Hypothalamus (tissue), 51 donors: ENCODE measurements around the gene C4orf36.

ENCODE experiments used
- DNase-seq, 51 donors: peaks; one replicate each; lab custom pipeline; 2025; lab: John Stamatoyannopoulos, UW

C4orf36 gene

DNA sequence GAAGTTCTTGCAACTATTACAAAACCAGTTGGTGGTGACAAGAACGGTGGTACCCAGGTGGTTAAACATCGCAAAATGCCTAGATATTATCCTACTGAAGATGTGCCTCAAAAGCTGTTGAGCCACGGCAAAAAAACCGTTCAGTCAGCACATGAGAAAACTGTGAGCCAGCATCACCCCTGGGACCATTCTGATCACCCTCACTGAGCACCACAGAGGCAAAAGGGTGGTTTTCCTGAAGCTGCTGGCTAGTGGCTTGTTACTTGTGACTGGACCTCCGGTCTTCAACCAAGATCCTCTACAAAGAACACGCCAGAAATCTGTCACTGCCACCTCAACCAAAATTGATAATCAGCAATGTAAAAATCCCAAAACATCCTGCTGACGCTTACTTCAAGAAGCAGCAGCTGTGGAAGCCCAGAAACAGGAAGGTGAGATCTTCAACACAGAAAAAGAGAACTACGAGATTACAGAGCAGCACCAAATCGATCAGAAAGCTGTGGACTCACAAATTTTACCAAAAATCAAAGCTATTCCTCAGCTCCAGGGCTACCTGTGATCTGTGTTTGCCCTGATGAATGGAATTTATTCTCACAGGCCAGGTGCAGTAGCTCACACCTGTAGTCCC lies 21.7 kb downstream of the C4orf36 start:
- DNase-seq: no peak

DNA sequence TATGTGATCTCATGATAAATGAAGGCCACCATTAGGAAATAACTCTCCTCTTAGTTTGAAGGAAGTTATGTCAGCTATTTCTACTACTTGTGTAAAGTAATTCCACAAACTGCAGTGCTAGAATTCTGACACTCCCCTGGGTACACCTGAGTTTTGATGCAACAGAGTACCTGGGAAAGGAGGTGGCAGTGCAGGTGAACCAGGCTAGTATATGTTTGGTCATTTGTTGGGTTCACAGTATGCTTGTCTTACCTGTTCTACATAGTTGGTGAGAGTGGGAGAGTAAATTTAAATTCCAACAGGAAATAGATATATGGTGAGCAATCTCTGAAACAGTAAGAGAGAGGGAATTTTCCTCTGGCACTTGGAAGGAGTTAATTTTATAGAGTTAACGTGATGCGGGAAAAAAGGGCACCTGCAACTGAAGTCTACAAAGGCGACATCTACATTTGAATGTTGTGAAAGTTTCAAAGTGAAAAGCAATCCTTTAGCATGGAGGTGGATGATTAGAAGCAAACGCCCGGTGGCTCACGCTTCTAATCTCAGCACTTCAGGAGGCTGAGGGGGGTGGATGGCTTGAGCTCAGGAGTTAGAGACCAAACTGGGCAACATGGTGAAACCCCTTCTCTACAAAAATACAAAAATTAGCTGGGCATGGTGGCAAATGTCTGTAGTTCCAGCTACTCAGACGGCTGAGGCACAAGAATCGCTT lies 34.7 kb downstream of the C4orf36 start:
- DNase-seq: no peak

DNA sequence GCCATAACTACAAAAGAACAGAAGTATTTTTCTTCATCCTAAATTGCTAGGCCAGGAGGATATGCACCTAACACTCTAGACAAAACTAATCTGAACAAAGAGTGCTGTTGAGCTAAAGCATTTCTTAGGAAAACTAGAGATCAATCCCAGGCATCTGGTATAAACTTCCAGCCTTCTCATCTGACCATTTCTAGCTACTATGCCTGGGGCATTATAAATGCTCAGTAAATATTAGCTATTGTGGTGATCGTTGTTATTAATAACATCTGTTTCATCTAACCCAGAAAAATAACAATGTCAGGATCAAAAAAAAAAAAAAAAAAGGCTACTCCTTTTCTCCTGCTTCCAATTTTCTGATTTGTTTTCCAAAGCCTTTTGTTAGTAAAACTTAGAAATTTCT lies 35.3 kb downstream of the C4orf36 start:
- DNase-seq: no peak

DNA sequence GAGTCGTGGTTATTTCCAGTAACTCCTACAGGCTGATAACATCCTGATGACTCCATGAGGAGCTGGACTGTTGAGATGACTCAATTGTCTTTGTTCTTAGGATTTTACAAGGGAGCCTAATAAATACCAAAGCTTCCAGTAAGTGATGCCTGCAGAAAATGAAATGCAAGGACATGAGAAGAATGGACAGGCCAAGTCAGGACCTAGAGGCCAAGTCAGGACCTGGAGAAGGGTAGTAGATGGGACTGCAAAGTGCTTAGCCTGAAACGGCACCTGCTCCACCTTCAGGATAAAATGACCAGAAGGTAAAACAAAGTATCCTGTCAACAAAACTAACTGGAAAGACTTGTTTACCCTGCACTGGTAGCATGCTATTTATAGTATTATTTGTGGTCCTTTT lies 36.6 kb downstream of the C4orf36 start:
- no peak for DNase-seq

DNA sequence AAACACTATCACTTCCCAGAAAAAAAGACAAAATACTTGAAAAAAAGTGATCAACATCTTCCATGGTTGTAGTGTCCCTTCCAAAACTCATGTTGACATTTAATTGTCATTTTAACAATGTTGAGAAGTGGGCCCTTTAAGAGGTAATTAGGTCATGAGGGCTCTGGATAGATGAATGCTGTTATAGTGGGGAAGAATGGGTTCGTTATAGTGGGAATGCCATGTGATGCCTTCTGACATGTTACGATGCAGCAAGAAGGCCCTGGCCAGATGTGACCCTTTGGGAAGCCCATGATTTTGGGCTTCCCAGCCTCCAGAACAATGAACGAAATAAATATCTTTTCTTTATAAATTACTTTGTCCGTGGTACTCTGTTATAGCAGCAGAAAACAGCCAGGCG lies 39.0 kb downstream of the C4orf36 start:
- DNase-seq: no peak

DNA sequence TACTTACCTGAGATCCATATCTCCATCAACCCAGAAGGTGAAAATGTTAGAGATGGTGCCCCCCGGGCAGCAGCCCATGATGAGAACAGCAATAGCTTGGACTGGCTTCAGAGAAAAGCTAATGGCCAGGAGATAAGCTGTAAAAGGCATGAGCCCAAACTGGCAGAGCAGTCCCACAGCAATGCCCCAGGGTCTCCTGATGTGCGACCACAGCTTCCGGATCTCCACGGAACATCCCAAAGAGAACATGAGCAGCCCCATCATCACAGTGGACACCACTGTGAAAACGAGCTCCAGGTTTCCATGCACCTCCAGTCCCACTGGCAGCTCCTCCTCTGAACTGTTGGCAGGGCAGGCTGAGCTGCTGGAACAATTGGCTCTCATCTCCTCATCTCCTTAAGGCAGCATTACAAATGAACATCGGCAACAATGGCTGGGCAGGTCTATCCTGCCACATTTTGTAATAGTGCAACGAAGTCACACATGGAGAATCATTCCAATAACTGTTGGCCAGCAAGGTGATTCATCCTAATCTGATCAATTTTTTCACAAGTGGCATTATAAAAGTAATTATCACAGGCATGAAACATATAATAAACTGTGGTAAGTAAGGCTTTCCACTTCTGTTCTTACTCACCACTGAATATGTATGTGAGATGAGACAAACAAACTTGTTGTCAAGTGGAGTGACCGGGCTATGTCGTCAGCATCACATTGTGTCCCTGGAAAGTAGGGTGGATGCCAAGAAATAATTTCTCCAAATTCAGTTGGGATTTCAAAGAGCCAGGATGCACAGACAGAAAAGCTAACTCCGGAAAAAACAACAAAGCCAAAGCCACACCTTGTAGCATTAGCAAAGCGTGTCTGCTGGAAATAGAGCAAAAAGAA lies 43.2 kb downstream of the C4orf36 start, which contains the start of gene SLC10A6:
TSS of gene SLC10A6 (minus strand) at position 653 of the 888 bp plus-strand sequence. CDS start at position 384, 269 bp downstream.
- peak in 5 of 51 donors; percentile 0 to 20 (median 2) for DNase-seq

DNA sequence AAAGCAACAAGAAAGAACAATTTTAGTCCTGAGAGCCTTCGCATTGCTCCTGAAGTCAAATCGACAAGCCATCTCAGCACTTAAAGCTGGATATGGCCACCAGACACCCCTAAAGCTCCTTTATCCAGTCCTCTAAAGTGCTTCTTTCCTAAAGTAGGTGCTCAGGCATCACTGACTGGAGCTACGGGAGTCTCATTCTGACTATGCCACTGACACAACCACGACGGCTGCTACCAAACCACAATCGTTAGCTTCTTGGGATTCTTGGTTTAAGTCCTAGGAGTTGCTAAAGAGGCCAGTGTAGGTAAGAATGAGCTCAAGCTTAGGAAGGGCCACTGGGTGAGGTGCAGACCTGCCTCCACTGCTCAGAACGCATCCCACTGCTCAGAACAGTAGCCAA lies 44.1 kb downstream of the C4orf36 start:
- DNase-seq: no peak

DNA sequence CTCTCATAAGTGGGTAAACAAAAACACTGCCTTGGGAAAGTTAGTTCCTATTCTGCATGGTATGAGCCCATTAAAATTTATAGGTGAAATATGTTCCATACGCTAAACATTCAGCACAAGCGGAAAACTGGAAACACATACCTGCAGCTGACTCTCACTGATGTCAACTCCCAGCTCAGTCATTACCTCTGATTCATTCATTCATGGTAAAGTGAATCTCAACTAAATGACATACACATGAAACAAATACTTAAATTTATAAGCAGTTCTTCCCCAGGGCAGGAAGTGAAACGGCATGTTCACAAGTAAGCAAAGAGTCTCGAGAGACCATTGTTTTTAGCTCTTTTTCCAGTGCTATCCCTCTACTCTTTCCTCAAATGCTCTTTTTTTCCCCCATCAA lies 44.7 kb downstream of the C4orf36 start:
- DNase-seq: no peak

DNA sequence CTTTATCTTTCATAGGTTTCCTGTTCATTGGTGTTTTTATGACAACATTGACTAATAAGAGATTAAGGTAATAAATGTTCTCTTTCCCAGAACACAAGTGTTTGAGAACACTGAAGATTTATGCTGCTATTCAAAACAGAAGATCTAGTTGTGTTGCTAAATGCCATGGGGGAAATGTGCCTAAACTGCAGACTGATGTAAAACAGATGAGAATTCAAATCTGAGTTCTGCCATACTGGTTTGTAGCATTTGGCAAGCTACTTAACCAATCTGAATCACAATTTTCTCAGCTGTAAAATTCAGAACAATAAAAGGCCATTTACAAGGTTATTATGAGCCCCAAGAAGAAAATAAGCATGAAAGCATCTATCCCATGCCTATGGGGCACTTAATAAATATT lies 45.3 kb downstream of the C4orf36 start:
- no peak for DNase-seq

DNA sequence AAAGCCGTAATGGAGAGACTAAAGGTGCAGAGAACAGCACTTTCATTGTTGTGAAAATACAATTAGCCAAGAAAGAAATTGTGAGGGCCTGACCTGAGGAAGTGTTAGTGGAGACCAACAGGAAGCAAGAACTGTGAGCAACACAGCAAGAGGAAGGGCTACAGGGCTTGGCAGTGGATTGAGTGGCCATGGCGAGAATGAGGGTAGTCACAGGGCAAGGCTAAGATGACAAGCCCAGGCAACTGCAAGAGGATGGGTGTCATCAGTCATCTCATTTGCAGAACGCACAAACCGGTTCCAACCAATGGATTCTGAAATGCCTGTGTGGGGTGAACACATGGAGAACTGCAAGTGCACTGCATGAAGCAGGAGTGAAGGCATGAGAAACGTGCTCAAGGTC lies 46.6 kb downstream of the C4orf36 start:
- no peak for DNase-seq

DNA sequence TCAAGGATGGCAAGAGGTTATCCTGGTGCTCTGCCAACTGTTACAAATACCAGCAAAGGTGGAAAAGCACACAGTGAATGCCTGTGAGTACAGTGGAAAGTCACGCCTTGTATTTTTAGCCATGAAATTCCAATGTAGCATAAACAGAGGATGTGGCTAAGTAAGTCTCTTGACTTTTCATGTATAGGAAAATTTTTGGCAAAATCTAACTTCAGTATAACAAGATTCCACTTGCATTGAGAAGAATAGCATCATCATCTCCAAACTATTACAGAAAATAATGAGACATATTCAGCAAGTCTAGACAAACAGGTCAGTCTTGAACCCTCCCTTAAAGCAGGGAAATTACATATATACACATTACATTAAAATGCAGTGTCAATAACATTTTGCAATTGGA lies 50.9 kb downstream of the C4orf36 start:
- DNase-seq: no peak

DNA sequence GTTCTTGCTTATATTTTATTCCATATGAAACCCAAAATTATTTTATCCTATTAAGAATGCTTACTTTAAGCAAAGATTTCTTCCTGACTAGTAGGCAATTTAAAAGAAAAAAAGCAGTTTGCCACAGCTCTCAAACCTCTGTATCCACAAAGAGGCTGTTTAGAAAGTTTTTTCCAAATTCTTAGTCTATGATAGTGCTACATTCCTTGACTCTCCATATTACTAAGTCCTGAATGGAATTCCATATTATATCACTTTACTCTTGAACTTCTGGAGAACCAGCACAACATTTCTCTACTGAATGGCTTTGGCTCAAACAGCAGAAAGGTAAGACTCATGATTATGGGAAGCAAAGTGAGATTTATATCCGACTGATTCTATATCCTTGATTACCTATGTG lies 51.4 kb downstream of the C4orf36 start:
- DNase-seq: no peak

DNA sequence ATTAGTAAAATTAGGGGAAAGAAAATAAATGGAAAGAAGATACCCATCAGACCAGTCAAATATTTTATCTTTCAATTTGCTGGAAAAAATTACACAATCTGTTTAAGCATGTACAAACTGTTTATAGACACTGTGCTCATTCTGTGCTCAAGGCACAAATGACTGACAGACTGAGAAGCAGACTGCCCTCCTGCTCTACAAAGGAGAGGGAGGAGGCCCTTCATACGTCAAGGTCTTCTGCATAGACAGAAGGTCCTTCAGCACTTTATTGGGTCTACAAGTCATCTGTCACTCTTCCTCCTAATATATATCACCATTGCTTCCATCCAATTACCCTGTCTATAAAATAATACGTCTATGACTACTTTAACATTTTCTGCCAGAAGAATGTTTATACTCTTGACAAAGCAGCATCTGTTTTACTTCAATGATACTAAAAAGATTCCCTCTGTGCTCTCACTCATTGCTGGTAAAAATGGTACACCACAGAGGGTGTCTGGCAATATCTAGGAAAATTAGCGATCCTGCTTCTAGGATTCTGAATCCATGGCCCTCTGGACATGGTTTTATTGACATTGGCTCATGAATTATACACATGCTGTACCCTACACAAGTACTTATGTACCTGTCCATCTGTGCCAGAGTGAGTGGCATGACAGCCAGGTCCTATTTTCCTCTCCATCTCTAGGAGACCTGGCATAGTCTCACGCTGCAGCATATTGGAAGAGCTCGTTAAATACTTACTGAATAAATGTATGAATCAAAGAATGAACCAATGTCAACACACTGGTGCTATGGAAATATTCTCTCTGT lies 54.3 kb downstream of the C4orf36 start:
- no peak for DNase-seq

DNA sequence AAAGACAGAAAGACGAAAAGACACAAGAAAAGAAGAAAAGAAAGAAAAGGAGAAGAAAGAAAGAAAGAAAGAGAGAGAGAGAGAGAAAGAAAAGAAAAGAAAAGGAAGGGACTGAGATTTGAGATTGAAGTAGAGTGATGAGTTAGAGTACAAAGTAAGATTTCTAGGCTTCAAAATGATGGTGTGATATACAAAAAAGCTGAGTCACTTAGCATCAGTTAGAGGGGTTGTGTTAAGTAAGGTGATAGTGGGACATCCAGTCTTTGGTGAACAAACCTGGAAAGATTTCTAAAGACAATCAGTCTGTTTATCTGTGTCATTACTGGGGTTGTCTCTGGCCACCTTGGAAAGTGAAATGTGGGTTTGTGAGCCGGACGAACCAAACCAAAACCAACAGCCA lies 56.5 kb downstream of the C4orf36 start:
- no peak for DNase-seq

DNA sequence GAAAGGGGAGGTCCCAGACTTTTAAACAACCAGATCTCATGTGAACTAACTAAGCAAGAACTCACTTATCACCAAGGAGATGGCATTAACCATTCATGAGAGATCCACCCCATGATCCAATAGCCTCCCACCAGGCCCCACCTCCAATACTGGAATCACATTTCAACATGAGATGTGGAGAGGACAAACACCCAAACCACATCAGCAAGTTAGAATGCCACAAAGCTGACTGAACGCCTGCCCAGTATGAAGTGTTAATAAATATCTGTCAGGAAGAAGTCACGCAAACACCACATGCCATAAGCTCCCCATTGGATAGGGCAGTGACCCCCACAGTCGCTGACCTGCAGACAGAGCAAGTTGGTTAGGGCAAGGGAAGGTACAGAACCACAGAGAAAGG lies 57.3 kb downstream of the C4orf36 start:
- DNase-seq: no peak

DNA sequence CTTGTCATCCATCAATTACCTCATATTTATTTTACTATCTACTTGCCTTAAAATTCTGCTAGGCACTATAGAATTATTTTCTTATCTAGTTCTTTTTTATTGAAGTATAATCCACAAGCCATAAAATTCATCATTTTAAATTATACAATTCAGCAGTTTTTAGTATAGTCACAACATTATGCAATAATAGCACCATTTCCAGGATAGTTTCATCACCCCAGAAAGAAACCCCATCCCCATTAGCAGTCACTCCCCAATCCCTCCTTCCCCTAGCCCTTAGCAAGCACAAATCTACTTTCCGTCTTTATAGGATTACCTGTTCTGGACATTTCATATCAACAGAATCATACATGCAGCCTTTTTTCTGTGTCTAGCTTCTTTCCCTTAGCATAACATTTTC lies 58.6 kb downstream of the C4orf36 start:
- DNase-seq: no peak

DNA sequence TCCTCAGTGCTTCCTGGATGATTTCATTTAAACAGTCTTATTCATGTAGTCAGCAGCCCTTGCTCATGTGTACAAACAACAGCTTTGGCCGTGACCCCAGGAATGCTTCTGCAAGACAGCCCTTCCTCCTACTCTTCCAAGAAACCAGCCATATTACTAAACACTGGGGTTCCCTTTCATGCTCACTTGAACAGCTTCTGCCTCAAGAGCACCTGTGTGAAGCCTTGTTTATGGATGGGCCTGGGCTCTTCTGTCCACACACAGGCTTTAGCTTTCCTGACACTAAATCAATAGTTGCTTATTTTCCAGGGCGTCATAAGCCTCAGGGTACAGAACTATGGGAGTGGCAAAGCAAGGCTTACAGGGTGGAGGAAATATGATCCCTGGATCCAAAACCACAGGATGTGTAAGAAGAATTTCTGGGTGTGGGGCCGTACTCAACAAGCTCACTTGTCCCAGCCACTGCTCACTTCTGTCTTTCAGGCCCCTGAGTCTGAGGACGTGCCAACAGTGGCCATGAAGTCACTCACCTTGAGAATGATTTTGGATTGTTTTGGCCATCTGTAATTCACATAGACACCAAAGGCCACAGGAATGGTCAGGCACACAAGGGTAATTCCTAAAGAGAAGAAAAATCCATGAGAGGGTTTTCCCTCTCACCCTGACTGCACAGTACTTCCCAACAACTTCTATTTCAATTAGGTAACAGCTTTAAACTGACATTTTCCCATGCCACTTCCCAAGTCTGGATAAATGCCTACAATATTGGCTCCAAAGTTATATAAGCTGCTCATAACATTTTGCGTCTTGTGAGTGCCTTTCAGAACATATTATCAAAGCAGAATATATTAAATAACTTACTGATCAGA lies 60.7 kb downstream of the C4orf36 start:
- no peak for DNase-seq
